Limb (tissue), 2 donors: ENCODE results near the gene GNAT3.

Experiments
- DNase-seq, 2 donors: peaks; one replicate each; pipeline ENCODE4 v3.0.0-alpha.2; 2016; ENCODE audit errors: extremely low spot score in 2 of 2

The GNAT3 gene

GRCh38 chr7:80420876-80421275, 91.0 kb downstream of the GNAT3 start:
- DNase-seq: no peak

- no peak for DNase-seq
Observed at GRCh38 chr7:80417211-80417793, 94.6 kb downstream of the GNAT3 start.

- no peak for DNase-seq
Observed at GRCh38 chr7:80415522-80415921, 96.3 kb downstream of the GNAT3 start.

DNA sequence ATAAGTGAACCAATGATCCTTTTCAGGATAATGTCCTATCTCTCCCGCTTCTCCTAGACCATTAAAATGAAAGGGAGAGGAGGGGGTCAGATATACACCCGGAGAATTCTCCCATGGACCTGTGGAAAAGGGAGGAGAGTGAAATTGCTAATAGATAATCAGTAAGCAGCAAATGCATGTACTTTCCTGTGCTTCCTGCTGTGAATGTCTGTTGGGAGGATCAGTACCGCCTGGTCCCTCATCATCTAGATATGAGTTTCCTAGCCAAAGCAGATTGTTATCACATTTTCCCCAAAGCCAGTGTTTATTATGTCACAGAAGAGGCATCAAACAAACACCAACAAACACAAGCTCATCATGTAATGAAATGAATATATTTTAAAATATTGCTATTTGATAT, 96.8 kb downstream of the GNAT3 start:
- DNase-seq: no peak

DNA sequence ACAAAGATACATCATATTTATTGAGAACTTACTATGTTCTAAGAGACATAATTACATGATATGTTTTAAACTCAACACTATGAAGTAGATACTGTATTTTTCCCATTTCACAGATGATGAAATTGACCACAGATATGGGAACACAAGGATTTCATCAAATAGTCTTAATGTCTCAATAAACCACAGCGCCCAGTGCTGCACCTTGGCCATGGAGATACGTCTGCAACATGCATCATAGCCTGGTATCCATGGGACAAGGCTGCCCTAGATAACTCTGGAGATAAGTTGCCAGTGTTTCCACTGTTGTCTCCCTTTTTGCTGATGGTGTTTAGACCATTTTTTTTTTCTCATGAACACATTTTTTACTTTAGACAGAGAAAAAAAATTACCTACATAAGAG, 97.5 kb downstream of the GNAT3 start:
- no peak for DNase-seq

DNA sequence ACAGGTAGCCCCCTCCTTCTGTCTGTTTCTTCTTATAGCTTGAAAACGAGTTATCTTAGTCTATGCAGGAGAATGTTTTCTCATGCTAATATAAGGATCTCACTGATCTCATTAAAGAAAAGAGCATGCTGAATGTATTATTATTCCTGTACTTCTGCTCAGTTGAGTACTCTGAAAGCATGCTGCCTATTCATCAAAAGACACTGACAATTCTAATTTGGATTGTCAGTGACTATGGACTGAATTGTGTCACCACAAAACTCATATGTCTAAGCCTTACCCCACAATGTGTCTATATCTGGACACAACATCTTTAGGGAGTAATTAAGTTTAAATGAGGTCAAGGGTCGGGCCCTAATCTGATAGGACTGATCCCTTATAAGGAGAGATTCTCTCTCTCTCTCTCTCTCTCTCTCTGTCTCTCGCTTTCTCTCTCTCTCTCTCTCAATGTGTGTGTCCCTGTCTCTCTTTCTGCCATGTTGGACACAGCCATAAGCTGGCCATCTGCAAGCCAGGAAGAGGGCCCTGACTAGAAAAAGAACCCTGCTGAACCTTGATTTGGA, 98.4 kb downstream of the GNAT3 start:
- DNase-seq: no peak

DNA sequence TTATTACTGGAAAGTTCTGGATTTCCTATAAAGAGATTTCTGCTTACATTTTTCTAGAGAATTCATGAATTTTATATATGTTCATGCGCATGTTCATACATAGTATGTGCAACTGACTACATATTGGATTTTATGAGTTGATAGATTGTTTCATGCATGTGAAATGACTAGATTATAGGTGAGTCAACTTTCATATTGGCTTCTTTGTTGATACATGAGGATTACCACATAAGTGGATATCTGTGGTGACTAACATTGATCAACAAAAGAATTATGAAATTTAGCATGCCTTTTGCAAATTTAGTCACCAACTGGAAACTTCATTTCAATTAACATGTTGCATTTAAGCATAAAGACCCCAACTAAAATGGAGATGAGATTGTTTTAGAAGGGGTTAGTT, 99.0 kb downstream of the GNAT3 start:
- DNase-seq: no peak

DNA sequence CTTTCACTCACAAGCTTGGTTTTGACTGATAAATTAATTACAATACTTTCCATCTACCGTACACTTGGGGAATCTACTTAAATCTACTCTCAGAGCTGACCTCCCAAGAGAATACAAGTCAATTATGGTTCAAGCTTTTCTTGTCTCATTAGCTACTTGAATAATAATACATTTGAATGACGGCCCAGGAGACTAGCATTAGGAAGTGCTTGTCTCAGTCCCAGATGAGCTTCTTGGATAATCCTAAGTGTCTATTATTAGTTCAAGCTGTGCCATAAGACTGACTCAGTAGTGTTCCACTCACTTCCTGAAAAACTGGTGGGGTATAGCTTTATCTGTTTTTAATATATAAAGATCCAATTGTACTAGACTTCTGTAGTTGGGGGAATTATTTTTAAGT, 100.2 kb downstream of the GNAT3 start:
- no peak for DNase-seq

GRCh38 chr7:80410081-80410480, 101.8 kb downstream of the GNAT3 start:
- DNase-seq: no peak
